ENCODE measurements around the gene KCNK5. TPM values are rescaled to one million over a fixed set of nuclear protein-coding genes. Genes with fewer than 3 reads are reported as not detected.

The KCNK5 gene
- total RNA-seq, 2 donors from 2014 or later = 44.8 to 52.9 TPM

DNA sequence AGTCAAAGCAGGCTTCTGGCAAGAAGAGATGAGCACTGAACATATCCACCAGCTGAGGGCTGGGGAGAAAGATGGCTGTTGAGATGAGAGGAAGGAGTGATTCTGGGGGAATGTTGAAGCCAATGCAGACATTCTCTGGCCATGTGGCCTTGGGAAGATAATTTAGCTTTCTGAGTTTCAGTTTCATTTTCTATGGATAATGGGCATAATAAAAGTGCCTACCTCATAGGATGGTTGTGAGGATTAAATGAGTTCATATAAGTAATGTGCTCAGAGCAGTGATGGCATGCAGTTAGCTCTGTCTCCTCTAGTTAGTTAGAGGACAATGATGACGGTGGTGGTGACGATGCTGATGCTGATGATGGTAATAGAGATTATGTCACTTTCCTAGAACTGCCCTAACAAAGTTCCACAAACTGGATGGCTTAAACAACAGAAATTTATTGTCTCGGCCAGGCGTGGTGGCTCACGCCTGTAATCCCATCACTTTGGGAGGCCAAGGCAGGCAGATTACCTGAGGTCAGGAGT lies 18.5 kb upstream of the KCNK5 start:
- no peak for DNase-seq
- intact Hi-C loops (cut with DNase I, micrococcal nuclease) = no loop called here
- ATAC-seq = peak; percentile 67

- no peak for DNase-seq
- no peak for ATAC-seq
- intact Hi-C loops (cut with DNase I, micrococcal nuclease) = no loop called here
Measured at GRCh38 chr6:39243809-39244208, 14.5 kb upstream of the KCNK5 start.

DNA sequence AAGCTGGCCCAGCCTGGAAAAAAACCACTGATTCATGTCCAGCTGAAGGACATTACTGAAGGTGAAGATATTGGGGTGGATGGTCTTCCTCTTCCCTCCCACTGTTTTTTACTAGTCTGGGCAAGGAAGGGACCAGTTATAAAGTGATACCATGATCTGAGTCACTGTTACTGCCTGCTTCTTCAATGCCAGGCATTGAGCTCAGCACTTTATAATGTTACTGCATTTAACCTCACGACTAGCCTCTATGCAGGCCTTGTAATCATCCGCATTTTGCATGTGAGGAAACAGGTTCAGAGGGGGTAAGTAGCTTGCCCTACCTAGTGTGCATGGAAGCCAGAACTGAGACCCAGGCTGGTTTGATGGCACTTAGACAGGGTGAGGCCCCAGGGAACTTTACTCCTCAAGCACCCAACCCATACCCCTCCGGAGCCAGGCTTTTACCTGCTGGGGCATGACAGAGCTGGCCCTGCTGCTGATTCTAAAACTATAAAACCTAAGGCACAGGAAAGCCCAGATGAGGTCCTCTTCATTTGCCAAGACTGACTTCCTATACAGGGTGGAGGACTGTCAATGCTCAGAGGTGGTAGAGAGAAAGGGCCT lies 11.0 kb upstream of the KCNK5 start:
- intact Hi-C loops (cut with DNase I, micrococcal nuclease) = no loop called here
- peak; percentile 77 for ATAC-seq
- no peak for DNase-seq

DNA sequence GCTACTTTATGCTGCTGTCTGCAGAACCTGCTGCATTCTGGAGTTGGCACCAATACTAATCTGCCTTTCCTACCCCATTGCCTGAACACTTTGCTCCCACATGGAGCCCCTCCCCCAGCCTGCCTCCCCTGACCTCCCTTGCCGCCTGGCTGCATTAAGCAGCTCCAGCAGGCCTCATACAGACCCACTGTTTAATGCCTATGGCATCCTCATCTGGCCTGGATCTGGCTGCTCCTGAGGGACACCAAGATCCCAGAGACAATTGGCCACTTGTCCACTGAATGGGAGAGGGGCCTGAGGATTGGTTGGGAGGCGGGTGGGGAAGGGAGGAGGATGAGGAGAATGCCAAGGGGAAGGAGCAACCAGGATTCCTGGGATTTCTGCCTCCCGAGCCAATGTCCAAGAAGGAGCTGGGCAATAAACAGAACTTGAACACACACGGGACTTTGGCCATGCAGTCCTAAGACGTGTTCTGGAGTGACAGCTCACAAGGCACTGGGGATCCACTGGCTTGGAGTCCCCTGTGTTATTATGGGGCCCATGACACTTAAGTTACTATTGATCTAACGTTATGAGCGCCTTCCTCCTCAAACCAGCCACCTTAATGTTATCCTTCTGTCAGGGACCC lies 10.4 kb upstream of the KCNK5 start:
- peak; percentile 73 for ATAC-seq
- intact Hi-C loops (cut with DNase I, micrococcal nuclease) = no loop called here
- DNase-seq = no peak

DNA sequence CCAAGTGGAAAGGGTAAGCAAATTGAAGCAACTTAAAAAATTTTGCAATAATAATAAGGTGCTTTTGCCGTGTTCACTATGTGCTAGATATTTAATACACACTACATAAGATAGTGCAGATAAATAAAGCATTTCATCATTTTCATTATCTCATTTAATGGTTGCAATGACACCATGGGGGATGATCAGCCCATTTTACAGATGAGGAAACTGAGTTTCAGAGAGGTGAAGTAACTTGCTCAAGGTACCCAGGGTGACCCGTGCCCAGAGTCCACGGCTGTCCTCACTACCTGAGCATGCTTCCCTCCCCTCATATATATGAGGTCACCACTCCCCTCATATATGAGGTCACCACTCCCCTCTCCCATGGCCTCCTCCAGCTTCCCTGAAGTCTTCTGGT lies 7.5 kb upstream of the KCNK5 start:
- intact Hi-C loops (cut with DNase I, micrococcal nuclease) = no loop called here
- ATAC-seq (no peak), DNase-seq (no peak)

DNA sequence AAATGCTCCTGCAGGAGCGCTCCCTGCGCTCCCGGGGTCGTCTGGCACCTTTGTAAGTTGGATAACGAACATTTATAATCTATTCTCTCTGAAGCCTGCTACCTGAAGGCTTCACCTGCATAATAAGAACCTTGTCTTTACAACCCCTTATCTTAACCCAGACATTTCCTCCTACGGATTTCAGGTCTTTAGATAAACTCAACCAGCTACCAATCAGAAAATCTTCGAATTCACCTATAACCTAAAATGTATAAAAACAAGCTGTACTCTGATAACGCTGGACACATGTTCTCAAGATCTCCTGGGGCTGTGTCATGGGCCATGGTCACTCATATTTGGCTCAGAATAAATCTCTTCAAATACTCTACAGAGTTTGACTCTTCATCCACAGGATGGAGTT lies 4.1 kb upstream of the KCNK5 start:
- DNase-seq (no peak), ATAC-seq (no peak)
- intact Hi-C loops (cut with DNase I, micrococcal nuclease) = no loop called here

DNA sequence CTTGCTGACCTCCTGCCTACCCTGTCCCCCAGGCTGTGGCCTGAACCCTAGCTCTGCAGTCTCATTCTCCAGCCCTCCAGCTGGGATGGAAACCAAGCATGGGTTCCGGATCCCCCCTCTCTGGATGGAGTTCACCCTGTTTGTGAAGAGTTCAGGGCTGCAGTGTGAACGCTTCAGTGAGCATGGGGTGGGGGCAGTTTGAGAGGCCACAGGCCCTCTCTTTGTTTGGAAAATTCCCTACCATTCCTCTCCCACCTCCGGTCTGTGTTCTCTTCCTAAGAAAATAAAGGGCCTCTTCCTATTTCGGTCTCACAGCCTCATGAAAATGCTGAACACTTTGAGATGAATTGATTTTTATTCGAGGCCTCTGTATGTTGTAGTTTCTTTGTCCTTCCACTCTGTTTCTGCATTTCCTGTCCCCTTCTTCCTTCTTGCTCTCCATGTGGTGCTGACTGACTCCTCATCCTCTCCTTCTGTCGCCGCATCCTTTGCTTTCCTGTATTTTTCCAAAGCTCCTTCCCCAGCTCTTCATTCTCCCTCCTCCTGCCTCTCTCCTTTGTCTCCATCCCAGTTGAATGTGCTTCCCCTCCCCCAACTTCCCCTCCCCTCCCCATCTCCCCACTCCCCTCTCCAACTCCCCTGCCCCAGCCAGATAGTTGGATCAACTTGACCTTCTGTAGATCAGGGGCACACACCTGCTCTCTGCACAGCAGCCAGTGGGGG lies 2.4 kb upstream of the KCNK5 start:
- intact Hi-C loops (cut with DNase I, micrococcal nuclease) = no loop called here
- ATAC-seq (no peak), DNase-seq (no peak)

DNA sequence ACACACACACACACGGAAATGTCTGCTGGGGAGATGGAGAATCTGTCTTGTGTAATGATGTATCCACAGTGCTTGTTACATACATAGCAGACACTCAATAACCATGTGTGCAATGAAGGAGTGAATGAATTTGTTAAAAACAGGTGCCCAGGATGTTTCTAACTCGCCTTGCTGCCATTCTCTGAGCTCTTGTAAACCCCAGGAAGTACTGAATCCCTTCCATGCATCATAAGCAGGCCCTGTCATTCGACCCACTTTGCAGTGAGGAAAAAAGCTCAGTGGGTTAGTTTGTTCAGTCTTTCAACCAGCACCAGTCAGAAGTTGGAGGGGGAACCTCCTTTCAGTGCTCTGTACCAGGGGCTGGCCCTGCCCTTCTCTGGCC lies 1.4 kb upstream of the KCNK5 start:
- DNase-seq = no peak
- ATAC-seq = no peak
- intact Hi-C loops (cut with DNase I, micrococcal nuclease) = no loop called here

GRCh38 chr6:39228111-39228971 lies 934 bp downstream of the KCNK5 start:
- peak in 1 of 2 donors; percentile 28 for DNase-seq
- intact Hi-C loops (cut with DNase I, micrococcal nuclease) = no loop called here
- ATAC-seq = no peak

DNA sequence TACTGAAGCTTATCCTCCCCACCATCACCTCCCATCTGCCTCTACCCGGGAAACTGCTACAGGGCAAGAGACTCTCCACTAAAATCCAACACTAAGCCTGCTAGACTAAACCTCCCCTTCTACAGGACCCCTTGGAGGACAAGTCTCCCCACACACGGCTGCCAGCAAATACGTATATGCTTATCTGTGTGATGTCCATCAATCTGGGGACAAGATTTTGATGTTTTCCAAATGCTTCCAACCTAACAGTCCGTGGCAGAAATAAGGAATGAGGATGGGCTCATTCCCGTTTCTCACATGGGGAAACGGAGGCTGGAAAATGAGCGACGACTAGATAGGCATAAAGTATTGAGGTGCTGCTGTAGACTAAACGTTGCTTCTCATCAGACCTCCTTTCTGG lies 1.8 kb downstream of the KCNK5 start:
- DNase-seq = no peak
- no peak for ATAC-seq
- intact Hi-C loops (cut with DNase I, micrococcal nuclease) = no loop called here

GRCh38 chr6:39226639-39227329 lies 2.5 kb downstream of the KCNK5 start:
- DNase-seq (no peak), ATAC-seq (no peak)
- intact Hi-C loops (cut with DNase I, micrococcal nuclease) = no loop called here

DNA sequence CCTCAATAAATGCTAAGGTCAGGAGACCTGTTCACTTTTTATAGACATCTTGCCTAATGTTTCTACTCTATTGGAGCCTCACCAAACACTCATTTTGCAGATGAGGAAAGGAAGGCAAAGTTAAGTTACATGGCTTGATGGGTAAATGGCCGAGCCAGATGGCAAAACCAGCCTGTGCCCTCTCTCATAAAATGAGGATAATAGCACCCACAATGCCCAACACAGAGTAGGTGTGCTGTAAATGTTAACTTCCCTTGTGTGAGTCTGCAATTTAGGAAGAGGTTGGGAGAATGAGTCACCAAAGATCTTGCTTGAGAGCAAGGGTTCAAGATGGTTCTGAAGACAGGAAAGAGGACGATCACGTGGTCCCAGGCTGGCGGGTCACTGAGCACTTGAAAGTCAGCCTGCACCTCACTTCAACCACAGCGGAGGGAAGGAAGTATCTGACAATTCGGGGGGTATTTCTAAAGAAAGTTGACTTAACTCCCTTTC lies 3.3 kb downstream of the KCNK5 start:
- DNase-seq (no peak), ATAC-seq (no peak)

DNA sequence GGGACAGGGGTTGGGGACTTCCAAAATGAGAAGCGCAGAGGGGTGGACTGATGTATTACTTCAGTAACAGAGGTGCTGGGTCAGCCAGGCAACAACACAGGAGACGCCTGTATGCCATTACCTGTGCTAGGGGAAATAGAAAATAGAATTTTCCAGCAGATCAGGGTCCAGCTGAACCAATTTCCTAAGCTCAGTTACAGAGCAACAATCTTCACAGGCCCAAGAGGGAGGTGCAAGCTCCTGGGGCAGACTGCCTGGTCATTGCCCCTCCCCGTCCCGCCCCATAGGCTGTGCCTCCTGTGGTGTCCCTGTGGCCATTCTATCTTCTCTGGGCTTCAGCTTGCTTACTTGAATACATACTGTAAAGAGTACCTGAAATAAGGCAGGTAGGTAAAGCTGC lies 3.7 kb downstream of the KCNK5 start:
- intact Hi-C loops (cut with DNase I, micrococcal nuclease) = no loop called here
- ATAC-seq (peak; percentile 55), DNase-seq (peak; percentile 79 to 83)

More for the DNA sequence above, 3.3 kb downstream of the KCNK5 start:
- intact Hi-C loops (cut with DNase I, micrococcal nuclease) = no loop called here

DNA sequence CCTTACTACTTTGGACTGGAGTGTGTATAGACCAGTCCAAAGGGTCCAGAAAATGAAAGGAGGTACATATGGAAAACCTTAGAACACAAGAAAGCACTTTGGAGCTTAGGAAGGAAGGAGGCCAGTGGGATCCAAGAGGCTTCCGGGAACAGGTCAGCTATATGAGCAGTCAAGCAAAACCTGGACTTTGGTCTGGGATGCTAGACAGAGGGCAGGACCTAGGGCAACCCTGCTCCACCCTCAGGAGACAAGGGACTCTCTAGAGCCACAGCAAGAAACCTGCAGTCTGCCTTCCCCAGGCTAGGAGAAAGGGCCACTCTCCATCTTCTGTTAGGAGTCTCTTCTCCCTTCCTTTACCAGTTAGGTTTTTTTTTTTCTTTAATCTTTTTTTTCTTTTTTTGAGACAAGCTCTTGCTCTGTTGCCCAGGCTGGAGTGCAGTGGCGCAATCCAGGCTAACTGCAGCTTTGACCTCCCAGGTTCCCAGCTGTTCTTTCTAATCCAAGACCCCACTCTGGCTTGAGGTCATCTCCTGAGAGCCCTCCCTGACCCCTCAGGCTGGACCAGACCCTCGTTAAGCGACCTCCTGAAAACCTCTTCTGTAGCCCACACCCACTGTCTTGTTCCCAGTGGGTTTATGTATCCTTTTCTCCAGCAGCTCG lies 4.6 kb downstream of the KCNK5 start:
- intact Hi-C loops (cut with DNase I, micrococcal nuclease) = no loop called here
- DNase-seq = peak; percentile 44 to 72
- ATAC-seq = peak; percentile 56

DNA sequence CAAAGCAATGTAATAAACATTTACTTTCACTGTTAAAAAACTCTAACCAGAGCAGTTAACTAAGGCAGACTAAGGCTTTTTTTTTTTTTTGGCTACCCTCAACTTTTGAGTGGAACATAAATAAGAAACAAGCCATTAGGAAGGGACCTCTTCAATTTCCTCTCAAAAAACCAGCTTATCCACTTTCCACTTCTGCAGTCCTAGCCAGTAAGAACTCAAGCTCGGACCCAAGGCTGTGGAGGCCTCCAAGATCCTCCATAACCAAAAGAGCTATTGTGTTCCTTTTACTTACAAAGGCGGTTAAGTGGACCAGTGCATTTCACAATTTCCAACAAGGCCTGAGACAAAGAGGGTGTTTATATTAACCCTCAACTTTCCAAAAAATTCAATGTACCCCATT lies 5.3 kb downstream of the KCNK5 start:
- intact Hi-C loops (cut with DNase I, micrococcal nuclease) = no loop called here
- DNase-seq = no peak
- ATAC-seq = no peak

DNA sequence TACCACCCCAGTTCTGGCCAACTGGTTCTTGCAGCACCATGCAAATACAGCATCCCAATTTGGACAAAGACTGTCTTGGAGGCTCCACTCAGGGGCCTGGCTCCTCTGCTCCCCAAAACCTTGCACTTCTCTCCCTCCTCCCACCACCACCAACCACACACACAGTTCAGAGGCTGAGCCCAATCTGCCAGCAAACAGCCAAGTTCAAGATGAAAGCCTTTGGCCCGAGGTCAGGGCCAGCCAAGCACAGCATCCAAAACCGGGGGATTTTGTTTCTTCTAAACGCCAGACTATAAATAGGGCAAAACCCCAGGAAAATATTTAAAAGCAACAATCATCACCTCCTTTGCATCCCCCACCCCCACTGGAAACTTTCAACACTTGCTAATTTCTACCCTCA lies 5.7 kb downstream of the KCNK5 start:
- ATAC-seq (no peak), DNase-seq (no peak)
- intact Hi-C loops (cut with DNase I, micrococcal nuclease) = no loop called here

- ATAC-seq = peak; percentile 22
- intact Hi-C loops (cut with DNase I, micrococcal nuclease) = no loop called here
- no peak for DNase-seq
Measured at GRCh38 chr6:39223061-39223460, 6.2 kb downstream of the KCNK5 start.

Data from left colon (tissue), 2 donors.